Measurements from ENCODE around the gene LHX6.

Gene LHX6

DNA sequence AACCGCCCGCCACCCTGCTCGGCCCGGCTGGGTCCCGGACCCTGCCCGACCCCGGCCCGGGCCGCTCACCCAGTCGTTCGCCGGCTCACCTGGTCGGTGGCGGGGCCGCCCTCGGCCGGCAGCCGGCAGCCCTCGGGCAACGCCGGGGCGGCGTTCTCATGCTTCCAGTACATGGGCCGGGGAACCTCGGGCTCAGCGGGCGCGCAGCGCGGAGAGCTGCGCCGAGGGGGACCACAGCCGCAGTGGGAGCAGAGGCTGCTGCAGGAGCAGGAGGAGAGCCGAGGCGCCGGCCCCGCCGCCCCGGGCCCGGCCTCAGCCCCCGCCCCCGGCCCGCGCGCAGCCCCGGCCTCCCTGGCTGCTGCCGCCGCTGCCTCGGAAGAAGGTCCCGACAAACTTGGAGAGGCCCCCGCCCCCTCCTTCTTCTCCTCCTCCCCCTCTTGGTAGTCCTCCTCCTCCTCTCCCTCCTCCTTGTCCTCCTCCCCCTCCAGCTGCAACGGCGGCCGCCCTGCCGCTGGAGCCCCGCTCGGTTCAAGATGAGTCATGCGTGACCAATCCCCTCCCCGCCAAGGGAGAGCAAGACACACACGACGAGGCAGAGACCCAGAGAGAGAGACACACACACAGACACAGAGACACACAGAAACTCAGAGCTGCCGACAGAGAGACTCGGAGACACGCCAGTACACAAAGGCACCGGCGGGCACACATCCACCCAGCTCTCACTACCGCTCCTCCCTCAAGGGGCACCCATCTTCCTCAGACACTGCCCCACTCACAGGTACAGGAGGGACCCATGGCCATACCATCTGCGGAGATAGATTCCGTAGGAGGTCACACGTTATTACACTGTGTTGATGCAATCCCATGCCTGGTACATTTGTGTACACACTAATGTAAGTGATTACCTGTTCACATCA lies at the start of gene LHX6:
LHX6 (minus strand) TSS at position 390 of the 917 bp plus-strand sequence; CDS start at position 173, 217 bp downstream.
- no peak for TF ChIP-seq CTCF (IDR thresholded peaks at IDR 0.05; ENCODE audit: low read depth, low read length, missing control alignments)
- in situ Hi-C loops (cut with HindIII; ENCODE audit: low sequenced_read_pairs) = loop anchor here (25.0 kb wide), 1 partner anchor 108 kb away; no protein-coding TSS in a partner anchor
- DNase-seq (ENCODE audit: low read depth) = no peak
- peak within 1 kb of the TSS; percentile 15 for H3K4me3 ChIP-seq (ENCODE audit: low read depth, low read length)

DNA sequence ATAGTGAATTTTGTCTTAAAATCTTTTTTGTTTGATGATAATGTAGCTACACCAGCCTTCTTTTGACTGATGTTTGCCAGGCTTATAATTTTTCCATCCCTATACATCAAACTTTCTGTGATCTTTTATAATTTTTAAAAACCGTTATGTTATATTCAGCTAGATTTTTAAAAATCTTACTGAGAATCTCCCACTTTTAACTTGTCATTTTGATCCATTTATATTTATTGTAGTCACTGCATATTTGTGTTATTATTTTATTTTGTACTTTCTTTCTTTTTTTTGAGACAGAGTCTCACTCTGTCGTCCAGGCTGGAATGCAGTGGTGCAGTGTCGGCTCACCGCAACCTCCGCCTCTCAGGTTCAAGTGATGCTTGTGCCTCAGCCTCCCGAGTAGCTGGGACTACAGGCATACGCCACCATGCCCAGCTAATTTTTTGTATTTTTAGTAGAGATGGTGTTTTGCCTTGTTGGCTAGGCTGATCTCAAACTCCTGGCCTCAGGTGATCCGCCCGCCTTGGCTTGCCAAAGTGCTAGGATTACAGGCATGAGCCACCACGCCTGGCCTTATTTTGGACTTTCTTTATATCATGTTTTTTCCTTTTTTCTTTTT lies 48.6 kb upstream of the LHX6 start:
- no peak overlapping the region for H3K4me3 ChIP-seq (ENCODE audit: low read depth, low read length)
- in situ Hi-C loops (cut with HindIII; ENCODE audit: low sequenced_read_pairs) = no loop called here
- no peak for DNase-seq (ENCODE audit: low read depth)
- no peak for TF ChIP-seq CTCF (IDR thresholded peaks at IDR 0.05; ENCODE audit: low read depth, low read length, missing control alignments)

DNA sequence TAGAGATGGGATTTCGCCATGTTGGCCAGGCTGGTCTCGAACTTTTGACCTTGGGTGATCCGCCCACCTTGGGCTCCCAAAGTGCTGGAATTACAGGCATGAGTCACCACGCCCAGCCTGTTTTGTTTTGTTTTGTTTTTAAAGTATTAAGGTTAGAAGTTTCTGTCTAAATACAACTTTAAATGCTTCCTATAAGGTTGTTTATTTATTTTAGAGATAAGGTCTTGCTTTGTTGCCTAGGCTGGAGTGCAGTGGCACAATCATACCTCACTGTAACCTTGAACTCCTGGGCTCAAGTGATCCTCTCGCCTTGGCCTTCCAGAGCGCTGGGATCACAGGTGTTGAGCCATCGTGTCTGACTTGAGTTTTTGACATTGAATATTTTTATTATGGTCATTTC lies 47.3 kb upstream of the LHX6 start:
- no peak overlapping the region for H3K4me3 ChIP-seq (ENCODE audit: low read depth, low read length)
- DNase-seq (ENCODE audit: low read depth) = no peak
- no peak for TF ChIP-seq CTCF (IDR thresholded peaks at IDR 0.05; ENCODE audit: low read depth, low read length, missing control alignments)
- in situ Hi-C loops (cut with HindIII; ENCODE audit: low sequenced_read_pairs) = no loop called here

GRCh38 chr9:122274055-122274454 lies 45.3 kb upstream of the LHX6 start:
- no peak for TF ChIP-seq CTCF (IDR thresholded peaks at IDR 0.05; ENCODE audit: low read depth, low read length, missing control alignments)
- no peak overlapping the region for H3K4me3 ChIP-seq (ENCODE audit: low read depth, low read length)
- in situ Hi-C loops (cut with HindIII; ENCODE audit: low sequenced_read_pairs) = no loop called here
- DNase-seq (ENCODE audit: low read depth) = no peak

GRCh38 chr9:122268041-122268814 lies 39.5 kb upstream of the LHX6 start:
- TF ChIP-seq CTCF (IDR thresholded peaks at IDR 0.05; ENCODE audit: low read depth, low read length, missing control alignments) = no peak
- in situ Hi-C loops (cut with HindIII; ENCODE audit: low sequenced_read_pairs) = no loop called here
- no peak for DNase-seq (ENCODE audit: low read depth)
- no peak overlapping the region for H3K4me3 ChIP-seq (ENCODE audit: low read depth, low read length)

Data from astrocyte of the cerebellum (primary cell).